IMR-90 (cell line): ENCODE data around the gene MKKS. TPM values are rescaled to one million over a fixed set of nuclear protein-coding genes. Genes with fewer than 3 reads are reported as not detected.

Experiments
- ATAC-seq: fragments of 200-7000 bp; cut with Tn5 transposase; 2 replicates; pipeline ENCODE4 v1.9.1; 2020; ENCODE audit warnings: low read depth, mild to moderate bottlenecking, moderate library complexity
- BruUV-seq: library from RNA; stranded (reverse); fragments of 400-500 nt; replicated peaks from 2 replicates; lab custom pipeline; 2021; lab: Mats Ljungman, UMichigan
- CTCF ChIA-PET: fragments of 300-600 bp; formaldehyde crosslinking; extraction: SDS; loops from one replicate; lab custom pipeline; 2021; ENCODE audit warnings: antibody characterized with exemption; lab: Yijun Ruan, JAX
- POLR2A ChIA-PET: fragments of 300-600 bp; sonication (Branson Sonifier 250); formaldehyde crosslinking; loops from one replicate; lab custom pipeline; 2022; ENCODE audit warnings: antibody characterized with exemption; ENCODE audit not compliant: unreplicated experiment; lab: Charles Lee
- DNase-seq: peaks from one replicate; pipeline ENCODE4 v3.0.0; 2013
- H2AFZ ChIP-seq: replicated peaks from 2 replicates; pipeline ENCODE3; 2013; ENCODE audit warnings: low read length, mild to moderate bottlenecking; ENCODE audit not compliant: poor library complexity
- H2AK5ac ChIP-seq: 2 replicates; pipeline ENCODE4 v1.6.1; 2013; ENCODE audit warnings: low read depth, low read length, inconsistent platforms
- H2AK9ac ChIP-seq: replicated peaks from 2 replicates; pipeline ENCODE3; 2013; ENCODE audit warnings: mild to moderate bottlenecking, low read depth, low read length, moderate library complexity; ENCODE audit not compliant: poor library complexity
- H2BK120ac ChIP-seq: 2 replicates; pipeline ENCODE4 v1.6.1; 2013; ENCODE audit warnings: low read depth, low read length, inconsistent platforms
- H2BK15ac ChIP-seq: 3 replicates; pipeline ENCODE4 v1.6.1; 2013; ENCODE audit warnings: low read depth, low read length, inconsistent platforms
- H2BK20ac ChIP-seq: 2 replicates; pipeline ENCODE4 v1.6.1; 2013; ENCODE audit warnings: low read depth, mild to moderate bottlenecking, inconsistent platforms, low read length, moderate library complexity
- H2BK5ac ChIP-seq: 2 replicates; pipeline ENCODE4 v1.6.1; 2013; ENCODE audit warnings: mild to moderate bottlenecking, low read depth, low read length, inconsistent platforms; ENCODE audit not compliant: poor library complexity, severe bottlenecking
- H3K14ac ChIP-seq: replicated peaks from 2 replicates; pipeline ENCODE4 v1.6.1; 2013; ENCODE audit warnings: low read depth, low read length, inconsistent platforms
- H3K18ac ChIP-seq: 2 replicates; pipeline ENCODE4 v1.6.1; 2013; ENCODE audit warnings: low read depth, low read length, control low read depth
- H3K23ac ChIP-seq: 2 replicates; pipeline ENCODE4 v1.6.1; 2013; ENCODE audit warnings: low read depth, low read length, inconsistent platforms
- H3K27ac ChIP-seq: 2 replicates; pipeline ENCODE4 v1.5.1; 2013; ENCODE audit warnings: mild to moderate bottlenecking, control low read depth, low read length; ENCODE audit not compliant: insufficient read depth
- H3K27me3 ChIP-seq: 2 replicates; pipeline ENCODE4 v1.6.1; 2013; ENCODE audit warnings: low read length; ENCODE audit not compliant: control insufficient read depth, insufficient read depth
- H3K36me3 ChIP-seq: 2 replicates; pipeline ENCODE4 v1.6.1; 2013; ENCODE audit warnings: low read length, mixed read lengths; ENCODE audit not compliant: control insufficient read depth, insufficient read depth
- H3K4ac ChIP-seq: 2 replicates; pipeline ENCODE4 v1.6.1; 2013; ENCODE audit warnings: low read depth, low read length, inconsistent platforms
- H3K4me1 ChIP-seq: 2 replicates; pipeline ENCODE4 v1.6.1; 2013; ENCODE audit warnings: low read length, mixed read lengths; ENCODE audit not compliant: control insufficient read depth, insufficient read depth
- H3K4me2 ChIP-seq: 2 replicates; pipeline ENCODE4 v1.6.1; 2013; ENCODE audit warnings: low read depth, mild to moderate bottlenecking, control low read depth, low read length, moderate library complexity
- H3K4me3 ChIP-seq: 2 replicates; pipeline ENCODE4 v1.5.1; 2013; ENCODE audit warnings: low read depth, mild to moderate bottlenecking, control low read depth, low read length, moderate library complexity; ENCODE audit not compliant: insufficient read depth
- H3K56ac ChIP-seq: 2 replicates; pipeline ENCODE4 v1.6.1; 2013; ENCODE audit warnings: low read length, inconsistent platforms; ENCODE audit not compliant: insufficient read depth; ENCODE audit errors: extremely low read depth
- H3K79me1 ChIP-seq, 2 experiments: 2 replicates each; pipeline ENCODE4 v1.6.1; 2013; ENCODE audit warnings: low read length in 2 of 2, inconsistent platforms in 1 of 2, low read depth in 1 of 2
- H3K9ac ChIP-seq: 2 replicates; pipeline ENCODE4 v1.6.1; 2013; ENCODE audit warnings: low read depth, low read length, control low read depth
- H3K9me1 ChIP-seq: 2 replicates; pipeline ENCODE4 v1.6.1; 2013; ENCODE audit warnings: low read length, inconsistent platforms; ENCODE audit not compliant: insufficient read depth
- H3K9me3 ChIP-seq: 2 replicates; pipeline ENCODE4 v1.6.1; 2013; ENCODE audit warnings: low read length; ENCODE audit not compliant: control insufficient read depth, insufficient read depth
- H4K20me1 ChIP-seq: 2 replicates; pipeline ENCODE4 v1.6.1; 2013; ENCODE audit warnings: low read length, inconsistent platforms; ENCODE audit not compliant: insufficient read depth
- H4K5ac ChIP-seq: 2 replicates; pipeline ENCODE4 v1.6.1; 2013; ENCODE audit warnings: mild to moderate bottlenecking, low read depth, low read length, control low read depth
- H4K8ac ChIP-seq, 2 experiments: 2 replicates each; pipeline ENCODE4 v1.6.1; 2013; ENCODE audit warnings: low read depth in 2 of 2, low read length in 2 of 2, control low read depth in 1 of 2, inconsistent platforms in 1 of 2
- H4K91ac ChIP-seq: 2 replicates; pipeline ENCODE4 v1.6.1; 2013; ENCODE audit warnings: low read depth, low read length, inconsistent platforms; ENCODE audit not compliant: insufficient read depth
- BHLHE40 ChIP-seq: fragments of 150-350 bp; IDR thresholded peaks from 2 replicates; pipeline ENCODE4 v1.6.1; 2016; ENCODE audit warnings: mild to moderate bottlenecking, low read depth, low read length
- CEBPB ChIP-seq: IDR thresholded peaks from 2 replicates; pipeline ENCODE4 v1.6.1; 2012; ENCODE audit warnings: low read depth, low read length, improper control_type of control experiment
- CHD1 ChIP-seq: IDR thresholded peaks from 2 replicates; pipeline ENCODE4 v1.6.1; 2012; ENCODE audit warnings: low read depth, low read length, improper control_type of control experiment
- CTCF ChIP-seq: conservative IDR thresholded peaks from 2 replicates; pipeline ENCODE4 v1.5.1; 2012; ENCODE audit warnings: mild to moderate bottlenecking, low read depth, low read length, improper control_type of control experiment
- ELK1 ChIP-seq: fragments of 150-350 bp; IDR thresholded peaks from 2 replicates; pipeline ENCODE4 v1.6.1; 2016; ENCODE audit warnings: low read depth, mild to moderate bottlenecking, low read length, moderate library complexity, borderline replicate concordance
- FOS ChIP-seq: fragments of 150-350 bp; IDR thresholded peaks from 2 replicates; pipeline ENCODE4 v1.6.1; 2016; ENCODE audit warnings: low read depth, low read length
- MAFK ChIP-seq: IDR thresholded peaks from 2 replicates; pipeline ENCODE4 v1.6.1; 2012; ENCODE audit warnings: low read depth, low read length, improper control_type of control experiment
- MAZ ChIP-seq: IDR thresholded peaks from 2 replicates; pipeline ENCODE4 v1.6.1; 2012; ENCODE audit warnings: low read depth, mild to moderate bottlenecking, low read length, improper control_type of control experiment, moderate library complexity, borderline replicate concordance
- MXI1 ChIP-seq: IDR thresholded peaks from 2 replicates; pipeline ENCODE4 v1.6.1; 2012; ENCODE audit warnings: low read depth, mild to moderate bottlenecking, low read length, moderate library complexity, borderline replicate concordance
- NFE2L2 ChIP-seq: fragments of 150-350 bp; IDR thresholded peaks from 2 replicates; pipeline ENCODE4 v1.6.1; 2016; ENCODE audit warnings: low read depth, mild to moderate bottlenecking, low read length
- POLR2A ChIP-seq: IDR thresholded peaks from 2 replicates; pipeline ENCODE4 v1.6.1; 2012; ENCODE audit warnings: mild to moderate bottlenecking, low read depth, low read length
- RAD21 ChIP-seq: IDR thresholded peaks from 2 replicates; pipeline ENCODE4 v1.6.1; 2012; ENCODE audit warnings: low read length, improper control_type of control experiment
- RCOR1 ChIP-seq: IDR thresholded peaks from 2 replicates; pipeline ENCODE4 v1.6.1; 2012; ENCODE audit warnings: mild to moderate bottlenecking, low read length, improper control_type of control experiment; ENCODE audit not compliant: insufficient replicate concordance
- RFX5 ChIP-seq: IDR thresholded peaks from 2 replicates; pipeline ENCODE4 v1.8.0; 2012; ENCODE audit warnings: low read depth, mild to moderate bottlenecking, low read length, moderate library complexity
- SMC3 ChIP-seq: fragments of 150-350 bp; IDR thresholded peaks from 2 replicates; pipeline ENCODE4 v1.6.1; 2016; ENCODE audit warnings: low read depth, mild to moderate bottlenecking, antibody characterized with exemption, low read length, moderate library complexity
- USF2 ChIP-seq: fragments of 150-350 bp; IDR thresholded peaks from 2 replicates; pipeline ENCODE4 v1.6.1; 2017; ENCODE audit warnings: mild to moderate bottlenecking, antibody characterized with exemption, low read length, low read depth
- WGBS, 2 experiments: methylation state at CpG; one replicate each; pipeline versions ENCODE4 v1.1.5 to v1.1.7; 2013; ENCODE audit warnings: missing lambda C conversion rate in 2 of 2; ENCODE audit not compliant: insufficient read length in 1 of 2; ENCODE audit errors: extremely low coverage in 2 of 2; 5-methylcytosine and 5-hydroxymethylcytosine counted together
- dilution Hi-C: fragments of 300-500 bp; cut with HindIII; formaldehyde crosslinking; loops from one replicate; pipeline ENCODE4 v1.14.3; 2018; ENCODE audit warnings: low sequenced_read_pairs; ENCODE audit not compliant: unreplicated experiment
- in situ Hi-C: fragments of 300-500 bp; cut with MboI; formaldehyde crosslinking; loops from 3 replicates; pipeline ENCODE4 v1.14.3; 2019; ENCODE audit warnings: low sequenced_read_pairs, inconsistent platforms, mixed read lengths
- intact Hi-C: fragments of 100-400 bp; cut with micrococcal nuclease; formaldehyde crosslinking; loops from 2 replicates; pipeline ENCODE4 v1.10.0; 2022
- polyA plus RNA-seq, 3 experiments: library from polyadenylated mRNA; depleted of rRNA; stranded (reverse); fragments of >200 nt; gene quantifications; 2 replicates each; pipeline ENCODE4 v1.2.3, GENCODE V29; 2012; ENCODE audit warnings: low replicate concordance in 1 of 3
- total RNA-seq: library from RNA; depleted of rRNA; stranded (reverse); fragments of >200 nt; gene quantifications from 2 replicates; pipeline ENCODE4 v1.2.3, GENCODE V29; 2012

The MKKS gene
- total and polyA plus RNA-seq, 2 of the 4 experiments (the other 2 are of a cell fraction): 6.9 to 7.5 TPM

DNA sequence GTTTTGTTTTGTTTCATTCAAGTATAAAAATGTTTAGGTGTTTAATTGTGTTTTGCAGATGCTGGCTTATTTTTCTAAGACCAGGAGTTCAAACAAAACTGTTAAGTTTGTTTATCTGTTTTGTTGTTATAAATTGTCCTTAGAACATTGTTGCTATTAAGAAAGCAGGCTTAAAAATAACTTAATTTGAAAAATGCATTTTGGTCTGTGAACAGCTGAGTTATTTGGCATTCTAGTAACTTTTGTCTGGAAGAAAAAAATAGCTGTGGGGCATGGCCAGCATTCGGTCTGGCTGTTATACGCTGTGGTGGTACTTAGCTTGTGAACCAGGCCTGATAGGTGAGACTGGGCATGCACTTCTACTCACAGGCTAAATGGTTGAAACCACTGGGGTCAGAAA lies 38.8 kb upstream of the MKKS start:
- CTCF ChIA-PET: interaction anchor here (0.5 kb wide), 1 partner anchor 202 kb away, joined by 3 read pairs; no protein-coding TSS in a partner anchor

More for the DNA sequence above, 38.8 kb upstream of the MKKS start:
- Histone ChIP-seq H2BK120ac (no peak overlapping the region), H2BK20ac (no peak overlapping the region), H3K4me3 (no peak overlapping the region), H2BK15ac (no peak overlapping the region), H3K9me3 (0 out of 2 replicates have a peak, but pooled peaks cover 2% of the 10 kb centered on the region), H3K36me3 (0 out of 2 replicates have a peak, but pooled peaks cover 1% of the 10 kb centered on the region), H4K20me1 (no peaks in the 10 kb centered on the region), H3K27ac (no peak overlapping the region), H2AFZ (no peak overlapping the region), H4K8ac (0 out of 4 replicates have a peak overlapping the region, but pooled peaks of 1 of the 2 experiments have one; percentile 0), H3K9ac (no peak overlapping the region), H3K23ac (no peak overlapping the region), H3K9me1 (no peaks in the 10 kb centered on the region; the same call in 1 of the 2 replicates), H3K4me2 (no peak overlapping the region), H3K14ac (no peak overlapping the region), H3K4ac (peak overlapping the region; percentile 8; the same call in 1 of the 2 replicates), H3K56ac (no peak overlapping the region), H4K91ac (no peak overlapping the region), H3K4me1 (peaks cover 5% of the 10 kb centered on the region), H4K5ac (no peak overlapping the region; the same call in 1 of the 2 replicates), H2AK9ac (no peak overlapping the region), H3K18ac (no peak overlapping the region), H3K79me1 (peaks cover 0 to 10% of the 10 kb centered on the region in 2 experiments; a peak in 3 of 4 replicates), H2AK5ac (no peak overlapping the region), H3K27me3 (no peaks in the 10 kb centered on the region), H2BK5ac (no peak overlapping the region)
- no peak for TF ChIP-seq CHD1
- TF ChIP-seq FOS: no peak
- no peak for TF ChIP-seq MAZ
- TF ChIP-seq BHLHE40: no peak
- no peak for TF ChIP-seq CTCF
- no peak for TF ChIP-seq MAFK
- TF ChIP-seq POLR2A: no peak
- no peak for TF ChIP-seq MXI1
- no peak for TF ChIP-seq NFE2L2
- TF ChIP-seq RFX5: no peak
- no peak for TF ChIP-seq ELK1
- no peak for TF ChIP-seq SMC3
- TF ChIP-seq RCOR1: no peak
- TF ChIP-seq RAD21: no peak
- no peak for TF ChIP-seq CEBPB
- TF ChIP-seq USF2: no peak
- DNase-seq (no peak), ATAC-seq (no peak)
- dilution Hi-C loops (no loop called here), intact Hi-C loops (no loop called here), in situ Hi-C loops (no loop called here)
- BruUV-seq: no TSS peak
- no CpG with 5 or more reads among the region's 2 CpGs for whole genome bisulfite sequencing, 2 experiments
- POLR2A ChIA-PET: interaction anchor here (0.7 kb wide), 1 partner anchor 814 kb away, joined by 3 read pairs; no protein-coding TSS in a partner anchor
